ENCODE results near the gene SMIM35.
"Not testable (repeated sequence)": the region's sequence is repeated elsewhere in the genome, so short reads cannot be mapped to it uniquely, and the experiment has no call there.

The SMIM35 gene

GRCh38 chr11:118014022-118014421 lies 72.7 kb downstream of the SMIM35 start:
- H3K4me3 ChIP-seq (replicated peaks; ENCODE audit: low read depth, low read length): no peak overlapping the region
- no peak for TF ChIP-seq CTCF (IDR thresholded peaks at IDR 0.05; ENCODE audit: insufficient read depth, low read length, poor library complexity, severe bottlenecking)
- no peaks in the 10 kb centered on the region for H3K36me3 ChIP-seq (ENCODE audit: control insufficient read depth, insufficient read depth, low read length)
- DNase-seq (ENCODE audit: extremely low read depth, insufficient read length): no peak
- H3K27me3 ChIP-seq (replicated peaks; ENCODE audit: control insufficient read depth, insufficient read depth, low read length): no peaks in the 10 kb centered on the region

- H3K27me3 ChIP-seq (replicated peaks; ENCODE audit: control insufficient read depth, insufficient read depth, low read length): no peaks in the 10 kb centered on the region
- H3K4me3 ChIP-seq (replicated peaks; ENCODE audit: low read depth, low read length): no peak overlapping the region
- no peak for TF ChIP-seq CTCF (IDR thresholded peaks at IDR 0.05; ENCODE audit: insufficient read depth, low read length, poor library complexity, severe bottlenecking)
- no peak for DNase-seq (ENCODE audit: extremely low read depth, insufficient read length)
- no peaks in the 10 kb centered on the region for H3K36me3 ChIP-seq (ENCODE audit: control insufficient read depth, insufficient read depth, low read length)
Observed at GRCh38 chr11:118012083-118012669, 74.6 kb downstream of the SMIM35 start.

- DNase-seq (ENCODE audit: extremely low read depth, insufficient read length): peak; percentile 88
- H3K36me3 ChIP-seq (ENCODE audit: control insufficient read depth, insufficient read depth, low read length): no peaks in the 10 kb centered on the region
- no peak for TF ChIP-seq CTCF (IDR thresholded peaks at IDR 0.05; ENCODE audit: insufficient read depth, low read length, poor library complexity, severe bottlenecking)
- H3K27me3 ChIP-seq (replicated peaks; ENCODE audit: control insufficient read depth, insufficient read depth, low read length): no peaks in the 10 kb centered on the region
- H3K4me3 ChIP-seq (replicated peaks; ENCODE audit: low read depth, low read length): no peak overlapping the region; the same call in 1 of the 2 replicates
Observed at GRCh38 chr11:118010738-118011461, 75.9 kb downstream of the SMIM35 start.

- no peak overlapping the region for H3K4me3 ChIP-seq (replicated peaks; ENCODE audit: low read depth, low read length)
- DNase-seq (ENCODE audit: extremely low read depth, insufficient read length): no peak
- no peak for TF ChIP-seq CTCF (IDR thresholded peaks at IDR 0.05; ENCODE audit: insufficient read depth, low read length, poor library complexity, severe bottlenecking)
Observed at GRCh38 chr11:118009864-118010737, 76.7 kb downstream of the SMIM35 start.

GRCh38 chr11:118008271-118008911 lies 78.4 kb downstream of the SMIM35 start:
- no peaks in the 10 kb centered on the region for H3K27me3 ChIP-seq (replicated peaks; ENCODE audit: control insufficient read depth, insufficient read depth, low read length)
- TF ChIP-seq CTCF (IDR thresholded peaks at IDR 0.05; ENCODE audit: insufficient read depth, low read length, poor library complexity, severe bottlenecking): no peak
- no peak for DNase-seq (ENCODE audit: extremely low read depth, insufficient read length)
- no peak overlapping the region for H3K4me3 ChIP-seq (replicated peaks; ENCODE audit: low read depth, low read length)
- no peaks in the 10 kb centered on the region for H3K36me3 ChIP-seq (ENCODE audit: control insufficient read depth, insufficient read depth, low read length)

More at GRCh38 chr11:118009864-118010737, 76.7 kb downstream of the SMIM35 start:
- no peaks in the 10 kb centered on the region for H3K36me3 ChIP-seq (ENCODE audit: control insufficient read depth, insufficient read depth, low read length)
- H3K27me3 ChIP-seq (replicated peaks; ENCODE audit: control insufficient read depth, insufficient read depth, low read length): no peaks in the 10 kb centered on the region

GRCh38 chr11:118007563-118008270 lies 79.0 kb downstream of the SMIM35 start:
- not testable (repeated sequence) for H3K36me3 ChIP-seq (ENCODE audit: control insufficient read depth, insufficient read depth, low read length); H3K4me3 ChIP-seq (replicated peaks; ENCODE audit: low read depth, low read length); H3K27me3 ChIP-seq (replicated peaks; ENCODE audit: control insufficient read depth, insufficient read depth, low read length)
- DNase-seq (ENCODE audit: extremely low read depth, insufficient read length): peak; percentile 75

Data from GM06990 (cell line).